ENCODE data around the gene CLIC3. TPM values are rescaled to one million over a fixed set of nuclear protein-coding genes. Genes with fewer than 3 reads are reported as not detected.

Gene CLIC3
- total RNA-seq, 1 donor from 2014 or later: 0.39 TPM

DNA sequence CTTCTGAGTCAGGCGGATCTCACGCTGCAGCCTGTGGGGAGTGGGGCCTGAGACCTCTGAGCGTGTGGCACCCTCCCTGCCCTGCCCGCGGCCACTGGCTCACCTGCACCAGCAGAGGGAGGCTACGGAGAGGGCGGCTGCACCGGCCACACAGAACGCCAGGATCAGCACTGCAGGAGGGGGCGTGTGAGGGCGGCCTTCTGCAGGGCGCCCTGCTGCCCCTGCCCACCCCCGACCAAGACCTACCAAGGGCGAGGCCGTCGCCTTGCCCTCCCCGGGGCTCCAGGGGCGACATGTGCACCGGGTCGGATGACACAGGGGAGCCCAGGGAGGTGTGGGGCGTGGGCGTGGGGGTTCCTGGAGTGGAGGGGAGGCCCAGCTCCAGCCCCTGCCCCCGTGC, 44.2 kb upstream of the CLIC3 start:
- no peaks in the 10 kb centered on the region for H3K9me3 ChIP-seq (ENCODE audit: insufficient read depth, low read depth, low read length)
- FAIRE-seq (no peak), DNase-seq (ENCODE audit: low read depth) (no peak)
- H3K4me2 ChIP-seq (ENCODE audit: low read length): no peak overlapping the region
- H3K79me2 ChIP-seq (ENCODE audit: insufficient read depth, low read length): peaks cover 22% of the 10 kb centered on the region
- H3K36me3 ChIP-seq (ENCODE audit: insufficient read depth, low read length): no peaks in the 10 kb centered on the region
- no peak overlapping the region for H2AFZ ChIP-seq (ENCODE audit: low read depth, low read length)
- no peaks in the 10 kb centered on the region for H3K9me3 Mint-ChIP-seq (ENCODE audit: unreplicated experiment)
- H3K4me3 Mint-ChIP-seq (ENCODE audit: unreplicated experiment): no peak overlapping the region
- H3K27ac Mint-ChIP-seq (ENCODE audit: unreplicated experiment): no peak overlapping the region
- peaks cover 6% of the 10 kb centered on the region for H3K36me3 Mint-ChIP-seq (ENCODE audit: low read depth, unreplicated experiment)
- no peaks in the 10 kb centered on the region for H3K27me3 Mint-ChIP-seq (ENCODE audit: low read depth, unreplicated experiment)
- H3K4me3 ChIP-seq (ENCODE audit: insufficient read depth, low read depth, low read length): no peak overlapping the region
- TF ChIP-seq, protein P1, sequence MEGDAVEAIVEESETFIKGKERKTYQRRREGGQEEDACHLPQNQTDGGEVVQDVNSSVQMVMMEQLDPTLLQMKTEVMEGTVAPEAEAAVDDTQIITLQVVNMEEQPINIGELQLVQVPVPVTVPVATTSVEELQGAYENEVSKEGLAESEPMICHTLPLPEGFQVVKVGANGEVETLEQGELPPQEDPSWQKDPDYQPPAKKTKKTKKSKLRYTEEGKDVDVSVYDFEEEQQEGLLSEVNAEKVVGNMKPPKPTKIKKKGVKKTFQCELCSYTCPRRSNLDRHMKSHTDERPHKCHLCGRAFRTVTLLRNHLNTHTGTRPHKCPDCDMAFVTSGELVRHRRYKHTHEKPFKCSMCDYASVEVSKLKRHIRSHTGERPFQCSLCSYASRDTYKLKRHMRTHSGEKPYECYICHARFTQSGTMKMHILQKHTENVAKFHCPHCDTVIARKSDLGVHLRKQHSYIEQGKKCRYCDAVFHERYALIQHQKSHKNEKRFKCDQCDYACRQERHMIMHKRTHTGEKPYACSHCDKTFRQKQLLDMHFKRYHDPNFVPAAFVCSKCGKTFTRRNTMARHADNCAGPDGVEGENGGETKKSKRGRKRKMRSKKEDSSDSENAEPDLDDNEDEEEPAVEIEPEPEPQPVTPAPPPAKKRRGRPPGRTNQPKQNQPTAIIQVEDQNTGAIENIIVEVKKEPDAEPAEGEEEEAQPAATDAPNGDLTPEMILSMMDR (IDR thresholded peaks at IDR 0.05; ENCODE audit: insufficient read depth, low read depth, low read length): no peak
- TF ChIP-seq EZH2 (IDR thresholded peaks at IDR 0.05; ENCODE audit: insufficient read depth, low read length): no peak
- no peaks in the 10 kb centered on the region for H3K27me3 ChIP-seq (ENCODE audit: insufficient read depth, low read length)
- no peak overlapping the region for H3K9ac ChIP-seq (ENCODE audit: low read length)
- peaks cover 12% of the 10 kb centered on the region for H3K4me1 ChIP-seq (ENCODE audit: insufficient read depth, low read length)
- H3K4me1 Mint-ChIP-seq (ENCODE audit: low read depth, unreplicated experiment): peaks cover 2% of the 10 kb centered on the region
- H4K20me1 ChIP-seq (ENCODE audit: insufficient read depth, low read length): peaks cover 28% of the 10 kb centered on the region
- H3K27ac ChIP-seq (ENCODE audit: low read depth, low read length): no peak overlapping the region

DNA sequence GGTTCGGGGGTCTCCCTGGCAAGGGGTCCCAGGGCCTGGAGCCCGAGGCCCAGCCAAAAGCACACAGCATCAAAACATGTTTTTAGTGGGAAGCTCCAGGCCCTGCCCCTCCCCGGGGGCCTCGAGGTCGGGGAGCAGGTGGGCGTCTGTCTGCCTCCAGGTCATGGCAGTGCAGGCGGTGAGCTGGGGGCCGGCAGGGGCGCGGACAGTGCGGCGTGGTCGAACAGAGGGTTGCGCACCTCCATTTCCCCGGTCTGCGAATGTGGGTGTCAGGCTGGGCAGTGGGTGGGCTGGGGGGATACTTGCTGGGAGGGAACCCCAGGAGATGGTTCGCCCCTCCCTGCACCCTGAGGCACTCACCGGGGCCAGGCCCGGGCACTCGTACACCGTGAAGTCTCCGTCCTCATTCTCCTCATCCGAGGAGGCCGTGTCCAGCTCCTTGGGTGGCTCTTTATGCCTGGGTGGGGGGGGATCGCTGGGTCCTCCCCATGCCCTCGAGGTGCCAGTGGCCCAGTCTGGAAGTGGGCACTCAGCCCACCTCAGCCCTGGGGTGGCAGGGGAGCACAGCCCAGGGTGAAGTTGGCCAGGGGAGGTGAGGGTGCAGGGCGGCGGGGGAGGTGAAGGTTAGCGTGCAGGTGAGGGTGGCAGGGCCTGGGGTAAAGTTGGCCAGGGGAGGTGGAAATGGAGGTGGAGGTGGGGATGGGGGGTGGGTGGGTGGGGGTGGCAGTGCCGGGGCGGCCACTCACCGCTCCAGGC, 43.4 kb upstream of the CLIC3 start:
- Mint-ChIP-seq H3K27me3 (ENCODE audit: low read depth, unreplicated experiment) (no peaks in the 10 kb centered on the region), H3K4me1 (ENCODE audit: low read depth, unreplicated experiment) (peaks cover 1% of the 10 kb centered on the region), H3K27ac (ENCODE audit: unreplicated experiment) (no peak overlapping the region), H3K36me3 (ENCODE audit: low read depth, unreplicated experiment) (peaks cover 6% of the 10 kb centered on the region), H3K9me3 (ENCODE audit: unreplicated experiment) (no peaks in the 10 kb centered on the region), H3K4me3 (ENCODE audit: unreplicated experiment) (no peak overlapping the region)
- H3K4me3 ChIP-seq (ENCODE audit: insufficient read depth, low read depth, low read length): no peak overlapping the region
- H2AFZ ChIP-seq (ENCODE audit: low read depth, low read length): no peak overlapping the region
- H3K27me3 ChIP-seq (ENCODE audit: insufficient read depth, low read length): no peaks in the 10 kb centered on the region
- H3K79me2 ChIP-seq (ENCODE audit: insufficient read depth, low read length): peaks cover 17% of the 10 kb centered on the region
- no peak for TF ChIP-seq EZH2 (IDR thresholded peaks at IDR 0.05; ENCODE audit: insufficient read depth, low read length)
- TF ChIP-seq, protein P1 (IDR thresholded peaks at IDR 0.05; ENCODE audit: insufficient read depth, low read depth, low read length): no peak
- no peak for FAIRE-seq
- DNase-seq (ENCODE audit: low read depth): no peak
- H3K4me1 ChIP-seq (ENCODE audit: insufficient read depth, low read length): peaks cover 7% of the 10 kb centered on the region
- H3K9ac ChIP-seq (ENCODE audit: low read length): no peak overlapping the region
- no peak overlapping the region for H3K27ac ChIP-seq (ENCODE audit: low read depth, low read length)
- H4K20me1 ChIP-seq (ENCODE audit: insufficient read depth, low read length): peaks cover 22% of the 10 kb centered on the region
- H3K4me2 ChIP-seq (ENCODE audit: low read length): no peak overlapping the region
- no peaks in the 10 kb centered on the region for H3K36me3 ChIP-seq (ENCODE audit: insufficient read depth, low read length)
- H3K9me3 ChIP-seq (ENCODE audit: insufficient read depth, low read depth, low read length): no peaks in the 10 kb centered on the region

DNA sequence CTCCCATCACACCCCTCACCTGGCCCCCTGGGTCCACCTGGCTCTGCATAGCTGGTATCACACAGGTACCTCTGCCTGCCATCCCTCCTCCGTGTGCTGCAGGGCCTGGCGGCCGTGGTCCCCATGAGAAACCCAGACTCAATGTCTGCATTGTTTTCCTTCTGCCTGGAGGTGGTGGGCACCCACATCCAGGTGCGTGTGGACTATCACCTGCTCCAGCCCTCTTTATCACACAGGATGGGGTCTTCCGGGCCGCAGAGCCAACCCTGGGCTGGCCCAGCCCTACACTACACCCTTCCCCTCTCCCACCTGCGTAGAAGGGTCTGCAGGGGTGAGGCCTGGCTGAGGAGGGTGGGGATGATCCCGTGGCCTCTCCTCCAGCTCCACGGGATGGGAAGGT, 42.5 kb upstream of the CLIC3 start:
- FAIRE-seq: no peak
- Mint-ChIP-seq H3K36me3 (ENCODE audit: low read depth, unreplicated experiment) (peaks cover 6% of the 10 kb centered on the region), H3K4me3 (ENCODE audit: unreplicated experiment) (no peak overlapping the region), H3K27ac (ENCODE audit: unreplicated experiment) (no peak overlapping the region), H3K9me3 (ENCODE audit: unreplicated experiment) (no peaks in the 10 kb centered on the region), H3K4me1 (ENCODE audit: low read depth, unreplicated experiment) (no peaks in the 10 kb centered on the region), H3K27me3 (ENCODE audit: low read depth, unreplicated experiment) (no peaks in the 10 kb centered on the region)
- Histone ChIP-seq H3K4me1 (ENCODE audit: insufficient read depth, low read length) (no peaks in the 10 kb centered on the region), H2AFZ (ENCODE audit: low read depth, low read length) (no peak overlapping the region), H3K27ac (ENCODE audit: low read depth, low read length) (no peak overlapping the region), H3K27me3 (ENCODE audit: insufficient read depth, low read length) (no peaks in the 10 kb centered on the region), H4K20me1 (ENCODE audit: insufficient read depth, low read length) (peaks cover 13% of the 10 kb centered on the region), H3K9me3 (ENCODE audit: insufficient read depth, low read depth, low read length) (no peaks in the 10 kb centered on the region), H3K4me2 (ENCODE audit: low read length) (no peak overlapping the region), H3K9ac (ENCODE audit: low read length) (no peak overlapping the region), H3K79me2 (ENCODE audit: insufficient read depth, low read length) (peaks cover 8% of the 10 kb centered on the region), H3K36me3 (ENCODE audit: insufficient read depth, low read length) (no peaks in the 10 kb centered on the region), H3K4me3 (ENCODE audit: insufficient read depth, low read depth, low read length) (no peak overlapping the region)
- TF ChIP-seq, protein P1 (IDR thresholded peaks at IDR 0.05; ENCODE audit: insufficient read depth, low read depth, low read length): no peak
- no peak for TF ChIP-seq EZH2 (IDR thresholded peaks at IDR 0.05; ENCODE audit: insufficient read depth, low read length)
- DNase-seq (ENCODE audit: low read depth): no peak
